Effector CD4-positive, alpha-beta T cell (primary cell): ENCODE measurements around the gene LIPT1.
"Not testable (repeated sequence)": the region's sequence is repeated elsewhere in the genome, so short reads cannot be mapped to it uniquely, and the experiment has no call there.

Source experiments
- DNase-seq: peaks from one replicate; pipeline ENCODE4 v3.0.0-alpha.2; 2020

Gene LIPT1

GRCh38 chr2:99180755-99181623 is 26.2 kb downstream of the LIPT1 start, which contains the start of the genes MITD1 and MRPL30:
MITD1 (minus strand) TSS chr2:99181058; CDS start chr2:99180981, 77 bp downstream.
MRPL30 (plus strand) TSS chr2:99181184; CDS start chr2:99186204, 5,020 bp downstream.
- DNase-seq: peak; percentile 88

- no peak for DNase-seq
Observed at GRCh38 chr2:99181624-99182000, 26.8 kb downstream of the LIPT1 start.

GRCh38 chr2:99183025-99183424 is 28.3 kb downstream of the LIPT1 start:
- no peak for DNase-seq

GRCh38 chr2:99184811-99185210 is 30.0 kb downstream of the LIPT1 start:
- no peak for DNase-seq

GRCh38 chr2:99187011-99187410 is 32.2 kb downstream of the LIPT1 start:
- no peak for DNase-seq

GRCh38 chr2:99188357-99188756 is 33.6 kb downstream of the LIPT1 start:
- no peak for DNase-seq

GRCh38 chr2:99190548-99190947 is 35.8 kb downstream of the LIPT1 start:
- DNase-seq: no peak

- not testable (repeated sequence) for DNase-seq
Observed at GRCh38 chr2:99192364-99192763, 37.6 kb downstream of the LIPT1 start.

GRCh38 chr2:99198103-99198841 is 43.5 kb downstream of the LIPT1 start:
- DNase-seq: no peak

GRCh38 chr2:99200076-99200800 is 45.5 kb downstream of the LIPT1 start:
- no peak for DNase-seq

GRCh38 chr2:99201959-99202678 is 47.4 kb downstream of the LIPT1 start:
- DNase-seq: no peak

GRCh38 chr2:99205491-99205890 is 50.7 kb downstream of the LIPT1 start:
- no peak for DNase-seq
